Caco-2 (cell line): Measurements from ENCODE around the gene SLC35G3. TPM values are rescaled to one million over a fixed set of nuclear protein-coding genes. Genes with fewer than 3 reads are reported as not detected.

Experiments
- BruUV-seq: library from RNA; stranded (reverse); fragments of 400-500 nt; replicated peaks from 2 replicates; lab custom pipeline; 2021; lab: Mats Ljungman, UMichigan
- CTCF ChIA-PET: fragments of 300-600 bp; sonication (Branson Sonifier 250); formaldehyde crosslinking; loops from one replicate; lab custom pipeline; 2022; ENCODE audit warnings: antibody characterized with exemption; lab: Charles Lee
- POLR2A ChIA-PET: fragments of 300-600 bp; sonication (Branson Sonifier 250); formaldehyde crosslinking; loops from one replicate; lab custom pipeline; 2022; ENCODE audit warnings: antibody characterized with exemption; lab: Charles Lee
- DNase-seq, 2 experiments: peaks; one replicate each; pipeline versions ENCODE4 v3.0.0 to v3.0.0-alpha.2; 2020 to 2022
- H3K27me3 ChIP-seq: replicated peaks from 2 replicates; pipeline ENCODE4 v1.6.0; 2011; ENCODE audit warnings: low read length; ENCODE audit not compliant: control insufficient read depth, insufficient read depth
- H3K36me3 ChIP-seq: 2 replicates; pipeline ENCODE4 v1.5.1; 2011; ENCODE audit warnings: low read length; ENCODE audit not compliant: control insufficient read depth, insufficient read depth
- H3K4me1 ChIP-seq: fragments of 250-450 bp; sonication (Bioruptor Pico); 2 replicates; pipeline ENCODE4 v1.5.1; 2020; ENCODE audit warnings: mild to moderate bottlenecking
- H3K4me3 ChIP-seq: 2 replicates; pipeline ENCODE4 v1.5.1; 2011; ENCODE audit warnings: low read depth, mild to moderate bottlenecking, control low read depth, low read length
- H3K9me3 ChIP-seq: fragments of 250-450 bp; sonication (Bioruptor Pico); 2 replicates; pipeline ENCODE4 v1.5.1; 2020; ENCODE audit warnings: mild to moderate bottlenecking, moderate library complexity
- H3K27ac Mint-ChIP-seq: one replicate; pipeline ENCODE4 v1.8.0; 2022; ENCODE audit warnings: mixed read lengths; ENCODE audit not compliant: unreplicated experiment
- H3K27me3 Mint-ChIP-seq: one replicate; pipeline ENCODE4 v1.8.0; 2022; ENCODE audit warnings: mixed read lengths; ENCODE audit not compliant: insufficient read depth, unreplicated experiment
- H3K36me3 Mint-ChIP-seq: one replicate; pipeline ENCODE4 v1.8.0; 2022; ENCODE audit warnings: mild to moderate bottlenecking, mixed read lengths; ENCODE audit not compliant: insufficient read depth, unreplicated experiment
- H3K4me1 Mint-ChIP-seq: one replicate; pipeline ENCODE4 v1.8.0; 2022; ENCODE audit warnings: low read depth, mixed read lengths; ENCODE audit not compliant: unreplicated experiment
- H3K4me3 Mint-ChIP-seq: one replicate; pipeline ENCODE4 v1.8.0; 2022; ENCODE audit warnings: mild to moderate bottlenecking, moderate library complexity, mixed read lengths; ENCODE audit not compliant: unreplicated experiment
- H3K9me3 Mint-ChIP-seq: one replicate; pipeline ENCODE4 v1.8.0; 2022; ENCODE audit warnings: mixed read lengths; ENCODE audit not compliant: unreplicated experiment
- intact Hi-C: fragments of 100-400 bp; cut with micrococcal nuclease; formaldehyde crosslinking; loops from one replicate; pipeline ENCODE4 v1.10.0; 2022; ENCODE audit not compliant: unreplicated experiment
- total RNA-seq: library from RNA; stranded (reverse); gene quantifications from 2 replicates; pipeline ENCODE4 v1.2.3, GENCODE V29; 2022
- TF ChIP-seq, protein P1 (sequence below), 2 experiments: fragments of 200-600 bp in 1 of 2; IDR thresholded peaks; 1 replicate in 1 of 2; 2 replicates in 1 of 2; pipeline versions ENCODE4 v1.5.1 to v1.8.0; 2011 to 2022; ENCODE audit warnings: antibody characterized with exemption in 1 of 2, control low read depth in 1 of 2, inconsistent platforms in 1 of 2, low read depth in 1 of 2, low read length in 1 of 2, mild to moderate bottlenecking in 1 of 2, moderate library complexity in 1 of 2; ENCODE audit not compliant: insufficient read depth in 1 of 2, severe bottlenecking in 1 of 2, unreplicated experiment in 1 of 2

SLC35G3 gene
- total RNA-seq, 1 experiment from 2014 or later, result not detected

DNA sequence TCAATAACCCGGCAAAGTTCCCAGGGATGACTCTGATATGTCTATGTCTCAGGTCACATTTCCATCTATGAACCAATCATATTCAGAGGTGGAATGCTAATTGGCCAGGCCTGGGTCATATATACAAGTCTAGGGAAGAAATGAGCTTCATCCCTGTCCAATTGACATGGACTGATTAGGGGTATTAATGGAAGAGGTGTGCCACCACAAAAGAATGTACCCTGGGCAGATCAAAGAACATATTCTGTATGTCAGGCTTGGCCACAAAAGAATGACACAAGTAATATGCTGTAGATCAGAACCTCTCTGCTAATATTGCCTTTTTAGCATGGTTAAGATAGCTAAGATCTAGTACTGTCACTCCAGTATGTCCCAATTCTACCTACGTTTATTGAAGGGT, 6.7 kb downstream of the SLC35G3 start:
- Histone ChIP-seq H3K9me3 (no peaks in the 10 kb centered on the region), H3K36me3 (no peaks in the 10 kb centered on the region), H3K4me1 (no peaks in the 10 kb centered on the region), H3K27me3 (0 out of 2 replicates have a peak, but pooled peaks cover 1% of the 10 kb centered on the region), H3K4me3 (no peak overlapping the region)
- Mint-ChIP-seq H3K9me3 (no peaks in the 10 kb centered on the region), H3K4me1 (no peaks in the 10 kb centered on the region), H3K27me3 (peaks cover 25% of the 10 kb centered on the region), H3K36me3 (no peaks in the 10 kb centered on the region), H3K27ac (no peak overlapping the region), H3K4me3 (no peak overlapping the region)
- intact Hi-C loops, result no loop called here
- no peak for DNase-seq
- TF ChIP-seq, protein P1, sequence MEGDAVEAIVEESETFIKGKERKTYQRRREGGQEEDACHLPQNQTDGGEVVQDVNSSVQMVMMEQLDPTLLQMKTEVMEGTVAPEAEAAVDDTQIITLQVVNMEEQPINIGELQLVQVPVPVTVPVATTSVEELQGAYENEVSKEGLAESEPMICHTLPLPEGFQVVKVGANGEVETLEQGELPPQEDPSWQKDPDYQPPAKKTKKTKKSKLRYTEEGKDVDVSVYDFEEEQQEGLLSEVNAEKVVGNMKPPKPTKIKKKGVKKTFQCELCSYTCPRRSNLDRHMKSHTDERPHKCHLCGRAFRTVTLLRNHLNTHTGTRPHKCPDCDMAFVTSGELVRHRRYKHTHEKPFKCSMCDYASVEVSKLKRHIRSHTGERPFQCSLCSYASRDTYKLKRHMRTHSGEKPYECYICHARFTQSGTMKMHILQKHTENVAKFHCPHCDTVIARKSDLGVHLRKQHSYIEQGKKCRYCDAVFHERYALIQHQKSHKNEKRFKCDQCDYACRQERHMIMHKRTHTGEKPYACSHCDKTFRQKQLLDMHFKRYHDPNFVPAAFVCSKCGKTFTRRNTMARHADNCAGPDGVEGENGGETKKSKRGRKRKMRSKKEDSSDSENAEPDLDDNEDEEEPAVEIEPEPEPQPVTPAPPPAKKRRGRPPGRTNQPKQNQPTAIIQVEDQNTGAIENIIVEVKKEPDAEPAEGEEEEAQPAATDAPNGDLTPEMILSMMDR (IDR thresholded peaks at IDR 0.05; ENCODE audit: insufficient read depth in 1 of 2, low read depth in 1 of 2, low read length in 1 of 2, severe bottlenecking in 1 of 2, unreplicated experiment in 1 of 2), result no peak
- ChIA-PET POLR2A (no interaction called here), CTCF (no interaction called here)
- BruUV-seq, result no TSS peak

DNA sequence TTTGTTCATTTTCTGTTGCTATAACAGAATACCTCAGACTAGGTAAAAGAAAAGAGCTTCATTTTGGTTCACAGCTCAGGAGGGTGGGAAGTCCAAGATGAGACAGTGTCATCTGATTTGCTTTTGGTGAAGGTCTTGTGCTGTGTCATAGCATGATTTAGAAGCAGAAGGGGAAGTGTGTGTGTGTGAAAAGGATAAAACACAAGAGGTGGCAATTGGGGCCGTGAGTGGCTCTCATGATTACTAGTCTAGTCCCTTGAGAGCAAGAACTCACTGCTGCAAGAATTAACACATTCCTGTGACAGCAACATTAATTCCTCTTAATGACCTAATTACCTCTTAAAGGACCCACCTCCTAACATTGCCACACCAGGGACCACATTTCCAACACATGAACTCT, 8.3 kb downstream of the SLC35G3 start:
- Mint-ChIP-seq H3K4me1 (no peaks in the 10 kb centered on the region), H3K36me3 (no peaks in the 10 kb centered on the region), H3K4me3 (no peak overlapping the region), H3K27ac (no peak overlapping the region), H3K9me3 (no peaks in the 10 kb centered on the region), H3K27me3 (peaks cover 29% of the 10 kb centered on the region)
- Histone ChIP-seq H3K36me3 (no peaks in the 10 kb centered on the region), H3K9me3 (no peaks in the 10 kb centered on the region), H3K4me1 (no peaks in the 10 kb centered on the region), H3K4me3 (no peak overlapping the region), H3K27me3 (0 out of 2 replicates have a peak, but pooled peaks cover 1% of the 10 kb centered on the region)
- POLR2A ChIA-PET, result no interaction called here
- TF ChIP-seq, protein P1 (IDR thresholded peaks at IDR 0.05; ENCODE audit: insufficient read depth in 1 of 2, low read depth in 1 of 2, low read length in 1 of 2, severe bottlenecking in 1 of 2, unreplicated experiment in 1 of 2), result no peak
- no peak for DNase-seq
- BruUV-seq, result no TSS peak
- intact Hi-C loops, result no loop called here
- CTCF ChIA-PET, result no interaction called here

DNA sequence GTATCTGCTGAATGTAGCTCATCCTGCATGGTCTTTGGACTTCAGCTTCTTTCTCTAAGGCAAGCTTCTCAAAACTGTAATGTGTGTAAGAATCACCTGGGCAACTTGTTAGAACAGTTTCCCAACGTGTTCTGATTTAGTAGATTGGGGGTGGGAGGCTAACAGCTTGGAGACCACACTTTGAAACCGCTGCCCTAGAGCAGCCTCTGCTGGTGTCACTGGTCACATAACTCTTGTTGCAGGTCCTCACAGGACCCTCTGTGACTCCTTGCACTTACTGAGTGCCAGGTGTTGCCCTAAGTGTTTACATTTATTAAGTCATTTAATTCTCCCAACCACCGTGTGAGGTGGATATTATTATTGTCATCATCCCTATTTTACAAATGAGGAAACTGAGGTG, 9.9 kb downstream of the SLC35G3 start:
- H3K27me3 Mint-ChIP-seq, result peaks cover 26% of the 10 kb centered on the region
- no peaks in the 10 kb centered on the region for H3K36me3 ChIP-seq
- no peak for DNase-seq
- 0 out of 2 replicates have a peak, but pooled peaks cover 1% of the 10 kb centered on the region for H3K27me3 ChIP-seq
- H3K4me1 ChIP-seq, result no peaks in the 10 kb centered on the region
- POLR2A ChIA-PET, result no interaction called here
- H3K36me3 Mint-ChIP-seq, result no peaks in the 10 kb centered on the region
- H3K4me3 Mint-ChIP-seq, result no peak overlapping the region
- no peaks in the 10 kb centered on the region for H3K9me3 Mint-ChIP-seq
- TF ChIP-seq, protein P1 (IDR thresholded peaks at IDR 0.05; ENCODE audit: insufficient read depth in 1 of 2, low read depth in 1 of 2, low read length in 1 of 2, severe bottlenecking in 1 of 2, unreplicated experiment in 1 of 2), result no peak
- BruUV-seq, result no TSS peak
- no peak overlapping the region for H3K4me3 ChIP-seq
- CTCF ChIA-PET, result no interaction called here
- H3K4me1 Mint-ChIP-seq, result no peaks in the 10 kb centered on the region
- H3K27ac Mint-ChIP-seq, result no peak overlapping the region
- intact Hi-C loops, result no loop called here
- H3K9me3 ChIP-seq, result no peaks in the 10 kb centered on the region
